Measurements from ENCODE around the gene DIAPH2. TPM values are rescaled to one million over a fixed set of nuclear protein-coding genes. Genes with fewer than 3 reads are reported as not detected.

Gene DIAPH2
- total and polyA plus RNA-seq, 2 experiments from 2014 or later: 16.2 to 56.6 TPM

- peaks cover 41% of the 10 kb centered on the region for H3K36me3 Mint-ChIP-seq (ENCODE audit: low read depth)
Measured at GRCh38 chrX:97431281-97431680, 746.6 kb downstream of the DIAPH2 start.

More at GRCh38 chrX:97431281-97431680, 746.6 kb downstream of the DIAPH2 start:
- H3K4me2 ChIP-seq: no peak overlapping the region
- no peaks in the 10 kb centered on the region for H3K4me1 Mint-ChIP-seq
- no peaks in the 10 kb centered on the region for H3F3A ChIP-seq (replicated peaks; ENCODE audit: low read depth)
- peaks cover 5% of the 10 kb centered on the region; the same call in 1 of the 2 replicates for H3K36me3 ChIP-seq (ENCODE audit: insufficient read depth)
- H3K9me3 Mint-ChIP-seq: no peaks in the 10 kb centered on the region; the same call in 2 of the 3 replicates
- DNase-seq (ENCODE audit: low spot score) (no peak), ATAC-seq (no peak)
- H3K27ac Mint-ChIP-seq: peak overlapping the region; percentile 67; the same call in 1 of the 2 replicates
- no peaks in the 10 kb centered on the region for H3K27me3 Mint-ChIP-seq (ENCODE audit: insufficient read depth, low read depth, poor library complexity)
- H3K79me2 ChIP-seq (replicated peaks; ENCODE audit: insufficient read depth): no peaks in the 10 kb centered on the region
- H3K4me3 ChIP-seq: no peak overlapping the region
- H3K4me1 ChIP-seq (ENCODE audit: insufficient read depth): no peaks in the 10 kb centered on the region
- no peak overlapping the region for H3K4me3 Mint-ChIP-seq
- H4K20me1 ChIP-seq (replicated peaks; ENCODE audit: insufficient read depth): no peaks in the 10 kb centered on the region
- no peaks in the 10 kb centered on the region for H3K9me2 ChIP-seq (ENCODE audit: insufficient read depth)
- no peak overlapping the region for H3K27ac ChIP-seq (ENCODE audit: low read depth)
- no peaks in the 10 kb centered on the region for H3K27me3 ChIP-seq (ENCODE audit: insufficient read depth)
- TF ChIP-seq, protein P1, sequence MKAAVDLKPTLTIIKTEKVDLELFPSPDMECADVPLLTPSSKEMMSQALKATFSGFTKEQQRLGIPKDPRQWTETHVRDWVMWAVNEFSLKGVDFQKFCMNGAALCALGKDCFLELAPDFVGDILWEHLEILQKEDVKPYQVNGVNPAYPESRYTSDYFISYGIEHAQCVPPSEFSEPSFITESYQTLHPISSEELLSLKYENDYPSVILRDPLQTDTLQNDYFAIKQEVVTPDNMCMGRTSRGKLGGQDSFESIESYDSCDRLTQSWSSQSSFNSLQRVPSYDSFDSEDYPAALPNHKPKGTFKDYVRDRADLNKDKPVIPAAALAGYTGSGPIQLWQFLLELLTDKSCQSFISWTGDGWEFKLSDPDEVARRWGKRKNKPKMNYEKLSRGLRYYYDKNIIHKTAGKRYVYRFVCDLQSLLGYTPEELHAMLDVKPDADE (IDR thresholded peaks at IDR 0.05): no peak
- TF ChIP-seq STAT1 (IDR thresholded peaks at IDR 0.05; ENCODE audit: unreplicated experiment): no peak
- no peak for TF ChIP-seq POLR2AphosphoS5 (IDR thresholded peaks at IDR 0.05; ENCODE audit: low read depth)
- no peak for TF ChIP-seq ZNF114 (CRISPR knock-in tag; IDR thresholded peaks at IDR 0.05)
- no peak for TF ChIP-seq ZNF331 (CRISPR knock-in tag; IDR thresholded peaks at IDR 0.05; ENCODE audit: low read depth)
- TF ChIP-seq JUNB (IDR thresholded peaks at IDR 0.05; ENCODE audit: unreplicated experiment): no peak
- TF ChIP-seq, protein P2, sequence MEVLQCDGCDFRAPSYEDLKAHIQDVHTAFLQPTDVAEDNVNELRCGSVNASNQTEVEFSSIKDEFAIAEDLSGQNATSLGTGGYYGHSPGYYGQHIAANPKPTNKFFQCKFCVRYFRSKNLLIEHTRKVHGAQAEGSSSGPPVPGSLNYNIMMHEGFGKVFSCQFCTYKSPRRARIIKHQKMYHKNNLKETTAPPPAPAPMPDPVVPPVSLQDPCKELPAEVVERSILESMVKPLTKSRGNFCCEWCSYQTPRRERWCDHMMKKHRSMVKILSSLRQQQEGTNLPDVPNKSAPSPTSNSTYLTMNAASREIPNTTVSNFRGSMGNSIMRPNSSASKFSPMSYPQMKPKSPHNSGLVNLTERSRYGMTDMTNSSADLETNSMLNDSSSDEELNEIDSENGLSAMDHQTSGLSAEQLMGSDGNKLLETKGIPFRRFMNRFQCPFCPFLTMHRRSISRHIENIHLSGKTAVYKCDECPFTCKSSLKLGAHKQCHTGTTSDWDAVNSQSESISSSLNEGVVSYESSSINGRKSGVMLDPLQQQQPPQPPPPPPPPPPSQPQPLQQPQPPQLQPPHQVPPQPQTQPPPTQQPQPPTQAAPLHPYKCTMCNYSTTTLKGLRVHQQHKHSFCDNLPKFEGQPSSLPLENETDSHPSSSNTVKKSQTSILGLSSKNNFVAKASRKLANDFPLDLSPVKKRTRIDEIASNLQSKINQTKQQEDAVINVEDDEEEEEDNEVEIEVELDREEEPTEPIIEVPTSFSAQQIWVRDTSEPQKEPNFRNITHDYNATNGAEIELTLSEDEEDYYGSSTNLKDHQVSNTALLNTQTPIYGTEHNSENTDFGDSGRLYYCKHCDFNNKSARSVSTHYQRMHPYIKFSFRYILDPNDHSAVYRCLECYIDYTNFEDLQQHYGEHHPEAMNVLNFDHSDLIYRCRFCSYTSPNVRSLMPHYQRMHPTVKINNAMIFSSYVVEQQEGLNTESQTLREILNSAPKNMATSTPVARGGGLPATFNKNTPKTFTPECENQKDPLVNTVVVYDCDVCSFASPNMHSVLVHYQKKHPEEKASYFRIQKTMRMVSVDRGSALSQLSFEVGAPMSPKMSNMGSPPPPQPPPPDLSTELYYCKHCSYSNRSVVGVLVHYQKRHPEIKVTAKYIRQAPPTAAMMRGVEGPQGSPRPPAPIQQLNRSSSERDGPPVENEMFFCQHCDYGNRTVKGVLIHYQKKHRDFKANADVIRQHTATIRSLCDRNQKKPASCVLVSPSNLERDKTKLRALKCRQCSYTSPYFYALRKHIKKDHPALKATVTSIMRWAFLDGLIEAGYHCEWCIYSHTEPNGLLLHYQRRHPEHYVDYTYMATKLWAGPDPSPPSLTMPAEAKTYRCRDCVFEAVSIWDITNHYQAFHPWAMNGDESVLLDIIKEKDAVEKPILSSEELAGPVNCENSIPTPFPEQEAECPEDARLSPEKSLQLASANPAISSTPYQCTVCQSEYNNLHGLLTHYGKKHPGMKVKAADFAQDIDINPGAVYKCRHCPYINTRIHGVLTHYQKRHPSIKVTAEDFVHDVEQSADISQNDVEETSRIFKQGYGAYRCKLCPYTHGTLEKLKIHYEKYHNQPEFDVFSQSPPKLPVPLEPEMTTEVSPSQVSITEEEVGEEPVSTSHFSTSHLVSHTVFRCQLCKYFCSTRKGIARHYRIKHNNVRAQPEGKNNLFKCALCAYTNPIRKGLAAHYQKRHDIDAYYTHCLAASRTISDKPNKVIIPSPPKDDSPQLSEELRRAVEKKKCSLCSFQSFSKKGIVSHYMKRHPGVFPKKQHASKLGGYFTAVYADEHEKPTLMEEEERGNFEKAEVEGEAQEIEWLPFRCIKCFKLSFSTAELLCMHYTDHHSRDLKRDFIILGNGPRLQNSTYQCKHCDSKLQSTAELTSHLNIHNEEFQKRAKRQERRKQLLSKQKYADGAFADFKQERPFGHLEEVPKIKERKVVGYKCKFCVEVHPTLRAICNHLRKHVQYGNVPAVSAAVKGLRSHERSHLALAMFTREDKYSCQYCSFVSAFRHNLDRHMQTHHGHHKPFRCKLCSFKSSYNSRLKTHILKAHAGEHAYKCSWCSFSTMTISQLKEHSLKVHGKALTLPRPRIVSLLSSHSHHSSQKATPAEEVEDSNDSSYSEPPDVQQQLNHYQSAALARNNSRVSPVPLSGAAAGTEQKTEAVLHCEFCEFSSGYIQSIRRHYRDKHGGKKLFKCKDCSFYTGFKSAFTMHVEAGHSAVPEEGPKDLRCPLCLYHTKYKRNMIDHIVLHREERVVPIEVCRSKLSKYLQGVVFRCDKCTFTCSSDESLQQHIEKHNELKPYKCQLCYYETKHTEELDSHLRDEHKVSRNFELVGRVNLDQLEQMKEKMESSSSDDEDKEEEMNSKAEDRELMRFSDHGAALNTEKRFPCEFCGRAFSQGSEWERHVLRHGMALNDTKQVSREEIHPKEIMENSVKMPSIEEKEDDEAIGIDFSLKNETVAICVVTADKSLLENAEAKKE (CRISPR knock-in tag; IDR thresholded peaks at IDR 0.05): no peak
- no peak for TF ChIP-seq CTCF (conservative IDR thresholded peaks at IDR 0.05; ENCODE audit: low read depth in 2 of 2)
- no peak for TF ChIP-seq CREB1 (CRISPR knock-in tag; IDR thresholded peaks at IDR 0.05; ENCODE audit: low read depth)
- no peak for TF ChIP-seq EZH2 (IDR thresholded peaks at IDR 0.05; ENCODE audit: low read depth, unreplicated experiment)
- no peak for TF ChIP-seq REST (IDR thresholded peaks at IDR 0.05; ENCODE audit: unreplicated experiment)
- TF ChIP-seq EZH2phosphoT487 (IDR thresholded peaks at IDR 0.05; ENCODE audit: unreplicated experiment): no peak
- no peak for TF ChIP-seq NANOG (IDR thresholded peaks at IDR 0.05; ENCODE audit: borderline replicate concordance)
- no peak overlapping the region for H2AFZ ChIP-seq

Measured in GM23338 (cell line).